OCI-LY1 (cell line): Measurements from ENCODE around the gene GNG10.

Experiments
- H2AFZ ChIP-seq: fragments of 200-600 bp; sonication (generic), shearing (Covaris generic); 2 replicates; pipeline ENCODE4 v1.6.0; 2014; ENCODE audit warnings: antibody characterized with exemption, mild to moderate bottlenecking, low read length
- H3F3A ChIP-seq: fragments of 200-600 bp; sonication (generic), shearing (Covaris generic); 2 replicates; pipeline ENCODE4 v1.6.0; 2014; ENCODE audit warnings: mild to moderate bottlenecking, antibody characterized with exemption, low read length, moderate library complexity; ENCODE audit not compliant: insufficient read depth
- H3K27ac ChIP-seq: fragments of 200-600 bp; sonication (generic); 2 replicates; pipeline ENCODE4 v1.5.1; 2014; ENCODE audit warnings: low read length, mixed run types, mild to moderate bottlenecking, low read depth; ENCODE audit not compliant: poor library complexity, severe bottlenecking
- H3K27me3 ChIP-seq: fragments of 200-600 bp; sonication (generic); 2 replicates; pipeline ENCODE4 v1.6.0; 2014; ENCODE audit warnings: antibody characterized with exemption, mild to moderate bottlenecking, low read length, moderate library complexity; ENCODE audit not compliant: insufficient read depth
- H3K36me3 ChIP-seq: fragments of 200-600 bp; sonication (generic); 2 replicates; pipeline ENCODE4 v1.6.1; 2014; ENCODE audit warnings: mild to moderate bottlenecking, antibody characterized with exemption, low read length, moderate library complexity, mixed read lengths; ENCODE audit not compliant: insufficient read depth
- H3K4me1 ChIP-seq: fragments of 200-600 bp; sonication (generic); 2 replicates; pipeline ENCODE4 v1.5.1; 2014; ENCODE audit warnings: mild to moderate bottlenecking, low read length, moderate library complexity; ENCODE audit not compliant: insufficient read depth, severe bottlenecking
- H3K4me2 ChIP-seq: fragments of 200-600 bp; sonication (generic), shearing (Covaris generic); 2 replicates; pipeline ENCODE4 v1.6.1; 2014; ENCODE audit warnings: low read length
- H3K4me3 ChIP-seq: fragments of 200-600 bp; sonication (generic); 2 replicates; pipeline ENCODE4 v1.5.1; 2014; ENCODE audit warnings: low read length, low read depth, mild to moderate bottlenecking, mixed read lengths; ENCODE audit not compliant: poor library complexity, severe bottlenecking
- H3K79me2 ChIP-seq: fragments of 200-600 bp; shearing (Covaris generic); 2 replicates; pipeline ENCODE4 v1.6.1; 2016; ENCODE audit warnings: mixed run types, low read length, mixed read lengths; ENCODE audit not compliant: insufficient read depth
- H3K9ac ChIP-seq: fragments of 200-600 bp; sonication (generic), shearing (Covaris generic); 2 replicates; pipeline ENCODE4 v1.6.1; 2014; ENCODE audit warnings: mild to moderate bottlenecking, low read length, mixed read lengths
- H3K9me2 ChIP-seq: fragments of 200-600 bp; sonication (generic), shearing (Covaris generic); 2 replicates; pipeline ENCODE4 v1.6.1; 2014; ENCODE audit warnings: low read depth, mild to moderate bottlenecking, low read length, mixed read lengths
- H3K9me3 ChIP-seq: fragments of 200-600 bp; shearing (Covaris generic); 2 replicates; pipeline ENCODE4 v1.6.1; 2014; ENCODE audit warnings: low read length, mixed read lengths
- H4K20me1 ChIP-seq: fragments of 200-600 bp; sonication (generic), shearing (Covaris generic); 2 replicates; pipeline ENCODE4 v1.6.0; 2016; ENCODE audit warnings: mild to moderate bottlenecking, low read length; ENCODE audit not compliant: insufficient read depth
- CTCF ChIP-seq: fragments of 200-600 bp; sonication (generic), shearing (Covaris generic); IDR thresholded peaks from 2 replicates; pipeline ENCODE4 v1.5.1; 2017; ENCODE audit warnings: mild to moderate bottlenecking, antibody characterized with exemption, low read length, moderate library complexity, mixed read lengths
- EZH2 ChIP-seq: fragments of 200-600 bp; sonication (generic), shearing (Covaris generic); IDR thresholded peaks from 2 replicates; pipeline ENCODE4 v1.8.0; 2017; ENCODE audit warnings: borderline replicate concordance, mixed run types, mild to moderate bottlenecking, antibody characterized with exemption, low read length, moderate library complexity, mixed read lengths

Gene GNG10

GRCh38 chr9:111658943-111659342 is 2.5 kb upstream of the GNG10 start:
- no peaks in the 10 kb centered on the region for H3F3A ChIP-seq
- no peak overlapping the region for H3K9ac ChIP-seq

DNA sequence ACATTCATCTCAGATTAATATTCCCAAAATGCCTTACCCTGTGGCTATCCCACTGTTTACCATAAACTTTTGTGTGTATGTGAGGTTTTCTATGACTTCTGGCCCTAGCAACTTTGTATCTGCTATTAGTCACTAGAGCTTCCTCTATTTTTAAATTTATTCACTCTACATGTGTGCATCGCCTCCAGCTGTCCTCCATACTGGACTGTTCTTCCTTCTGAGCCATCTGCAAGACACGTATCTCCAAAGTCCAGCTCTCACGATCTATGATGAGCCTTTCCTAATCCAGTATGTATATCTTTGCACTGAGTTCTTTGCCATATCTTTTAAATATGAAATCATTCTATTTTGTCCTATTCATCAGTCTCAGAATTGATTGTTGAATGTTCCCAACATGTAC is 1.7 kb upstream of the GNG10 start:
- Histone ChIP-seq H4K20me1 (no peaks in the 10 kb centered on the region), H3K79me2 (no peaks in the 10 kb centered on the region), H3K4me2 (no peak overlapping the region), H3K9me2 (no peaks in the 10 kb centered on the region), H3F3A (no peaks in the 10 kb centered on the region), H2AFZ (no peak overlapping the region), H3K27ac (no peak overlapping the region), H3K36me3 (peaks cover 6% of the 10 kb centered on the region; the same call in 1 of the 2 replicates), H3K9ac (no peak overlapping the region), H3K27me3 (no peaks in the 10 kb centered on the region), H3K4me1 (peaks cover 9% of the 10 kb centered on the region), H3K4me3 (no peak overlapping the region), H3K9me3 (no peaks in the 10 kb centered on the region)
- TF ChIP-seq EZH2 (no peak), CTCF (no peak)

More at GRCh38 chr9:111658943-111659342, 2.5 kb upstream of the GNG10 start:
- no peaks in the 10 kb centered on the region for H3K79me2 ChIP-seq
- H3K27me3 ChIP-seq: no peaks in the 10 kb centered on the region
- H3K27ac ChIP-seq: no peak overlapping the region
- peaks cover 11% of the 10 kb centered on the region; the same call in 1 of the 2 replicates for H3K36me3 ChIP-seq
- no peaks in the 10 kb centered on the region for H4K20me1 ChIP-seq
- no peak overlapping the region for H2AFZ ChIP-seq
- no peaks in the 10 kb centered on the region for H3K9me3 ChIP-seq
- TF ChIP-seq EZH2 (no peak), CTCF (no peak)
- peaks cover 9% of the 10 kb centered on the region for H3K4me1 ChIP-seq
- no peaks in the 10 kb centered on the region for H3K9me2 ChIP-seq
- H3K4me2 ChIP-seq: no peak overlapping the region
- H3K4me3 ChIP-seq: no peak overlapping the region

- H3K9me2 ChIP-seq: no peaks in the 10 kb centered on the region
- no peak overlapping the region for H3K27ac ChIP-seq
- H3K4me2 ChIP-seq: peak overlapping the region; percentile 96
- H3K9me3 ChIP-seq: no peaks in the 10 kb centered on the region
- H4K20me1 ChIP-seq: no peaks in the 10 kb centered on the region
- H3K4me1 ChIP-seq: peaks cover 9% of the 10 kb centered on the region
- H2AFZ ChIP-seq: 0 out of 2 replicates have a peak overlapping the region, but pooled peaks have one; percentile 23
- no peaks in the 10 kb centered on the region for H3F3A ChIP-seq
- H3K79me2 ChIP-seq: no peaks in the 10 kb centered on the region
- no peaks in the 10 kb centered on the region for H3K27me3 ChIP-seq
- H3K9ac ChIP-seq: peak overlapping the region; percentile 67
- H3K4me3 ChIP-seq: peak overlapping the region; percentile 79
- no peaks in the 10 kb centered on the region for H3K36me3 ChIP-seq
- TF ChIP-seq CTCF (no peak), EZH2 (no peak)
Observed at GRCh38 chr9:111661802-111662521, 557 bp downstream of the GNG10 start.
